ENCODE results near the gene SGCD.
"Not testable (repeated sequence)": the region's sequence is repeated elsewhere in the genome, so short reads cannot be mapped to it uniquely, and the experiment has no call there.

SGCD gene

DNA sequence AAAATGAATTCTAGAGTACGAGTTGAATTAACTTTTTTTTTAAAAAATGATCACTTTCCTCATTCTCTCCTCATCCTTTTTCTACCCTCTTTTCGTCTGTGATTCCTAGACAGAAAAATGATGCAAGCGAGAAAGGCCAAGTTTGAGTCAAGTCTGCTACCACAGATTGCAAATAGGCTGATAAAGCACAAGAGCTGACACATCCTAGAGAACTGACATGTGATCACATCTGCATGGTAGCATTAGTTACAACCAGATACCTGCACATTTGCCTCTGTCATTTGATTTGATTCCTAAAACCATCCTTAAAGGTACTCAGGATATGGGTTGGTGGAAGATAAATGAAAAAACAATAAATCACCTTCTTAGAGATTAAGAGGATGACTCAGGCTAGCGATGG, 297.7 kb downstream of the SGCD start:
- no peak for DNase-seq (ENCODE audit: low spot score)

GRCh38 chr5:156628421-156628820, 301.5 kb downstream of the SGCD start:
- no peak for DNase-seq (ENCODE audit: low spot score)

DNA sequence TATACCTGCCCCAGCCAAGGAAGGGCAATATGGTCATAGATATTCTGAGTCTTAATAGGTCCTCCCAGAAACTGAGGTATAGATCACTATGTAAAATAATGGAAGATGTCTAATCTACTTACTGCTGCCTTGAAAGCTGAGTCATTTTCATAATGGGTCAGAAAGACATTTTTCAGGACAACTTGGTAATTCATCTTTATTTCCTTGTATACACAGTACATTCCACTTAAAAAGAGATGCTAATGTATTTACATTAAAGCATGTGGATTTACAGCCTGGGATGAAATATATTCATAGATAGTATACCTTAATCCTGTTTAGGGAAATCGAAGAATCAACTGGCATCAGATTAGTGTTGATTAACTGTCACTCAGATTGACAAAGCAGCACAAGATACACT, 304.0 kb downstream of the SGCD start:
- DNase-seq (ENCODE audit: low spot score): no peak

GRCh38 chr5:156634301-156634700, 307.3 kb downstream of the SGCD start:
- no peak for DNase-seq (ENCODE audit: low spot score)

DNA sequence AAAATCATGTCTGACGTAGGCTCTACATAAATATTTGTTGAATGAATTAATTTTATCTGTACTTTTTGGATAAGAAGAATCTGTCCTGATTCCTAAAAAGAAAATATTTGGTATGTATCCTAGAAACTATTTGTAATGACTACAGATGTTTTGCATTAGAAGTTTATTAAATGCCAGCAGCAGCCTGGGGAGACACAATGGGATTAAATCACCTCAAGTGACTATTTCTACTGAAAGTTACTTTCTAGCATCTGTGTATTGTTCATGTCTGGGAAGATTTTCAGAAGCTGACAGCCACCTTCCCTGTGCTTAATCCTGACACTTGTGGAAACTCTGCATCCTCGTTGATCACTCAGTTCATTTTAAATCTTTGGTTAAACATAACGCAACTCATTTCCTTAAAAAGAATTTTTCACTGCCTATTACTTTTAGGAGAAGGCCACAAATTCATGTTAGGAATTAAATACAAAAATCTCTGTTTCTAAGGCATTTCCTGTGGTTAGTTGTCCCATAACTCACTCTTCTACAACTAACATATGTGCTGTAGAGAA, 313.8 kb downstream of the SGCD start:
- no peak for DNase-seq (ENCODE audit: low spot score)

DNA sequence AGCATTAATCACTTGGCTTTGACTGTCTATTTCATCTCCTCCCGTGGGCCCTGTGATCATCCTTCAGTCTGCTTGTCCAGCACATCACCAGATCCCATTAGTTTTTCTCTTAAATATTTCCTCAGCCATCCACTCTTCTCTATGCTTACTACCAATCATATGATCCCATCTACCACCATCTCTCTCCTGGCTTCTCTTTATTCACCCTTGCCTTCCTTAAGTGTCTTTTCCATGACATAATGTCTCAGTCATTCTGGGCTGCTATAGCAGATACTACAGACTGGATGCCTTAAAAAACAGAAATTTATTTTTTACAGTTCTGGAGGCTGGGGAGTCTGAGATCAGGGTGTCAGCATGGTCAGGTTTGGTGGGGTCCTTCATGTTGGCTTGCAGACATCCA, 314.7 kb downstream of the SGCD start:
- no peak for DNase-seq (ENCODE audit: low spot score)

- DNase-seq (ENCODE audit: low spot score): no peak
Observed at GRCh38 chr5:156647034-156647451, 320.1 kb downstream of the SGCD start.

- DNase-seq (ENCODE audit: low spot score): no peak
Observed at GRCh38 chr5:156654444-156654843, 327.5 kb downstream of the SGCD start.

GRCh38 chr5:156655732-156656131, 328.8 kb downstream of the SGCD start:
- no peak for DNase-seq (ENCODE audit: low spot score)

DNA sequence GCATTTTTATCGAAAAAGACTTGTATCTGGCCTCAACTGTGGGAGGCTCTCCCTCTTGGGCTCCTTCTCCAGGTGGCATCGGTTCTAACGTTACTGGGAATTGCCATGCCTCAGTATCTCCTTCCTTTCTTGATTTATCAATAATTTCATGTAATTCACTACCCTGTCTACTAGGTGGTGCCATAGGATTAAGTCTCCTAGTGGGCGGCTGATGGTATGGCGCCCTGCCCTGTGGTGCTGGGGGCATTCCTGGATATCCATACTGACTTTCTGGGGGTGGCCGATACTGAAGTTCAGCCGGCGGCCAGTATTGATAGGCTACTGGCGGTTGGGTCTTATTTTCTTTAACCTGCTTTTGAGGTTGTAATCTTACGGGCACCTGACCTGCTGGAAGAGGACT, 337.9 kb downstream of the SGCD start:
- not testable (repeated sequence) for DNase-seq (ENCODE audit: low spot score)

DNA sequence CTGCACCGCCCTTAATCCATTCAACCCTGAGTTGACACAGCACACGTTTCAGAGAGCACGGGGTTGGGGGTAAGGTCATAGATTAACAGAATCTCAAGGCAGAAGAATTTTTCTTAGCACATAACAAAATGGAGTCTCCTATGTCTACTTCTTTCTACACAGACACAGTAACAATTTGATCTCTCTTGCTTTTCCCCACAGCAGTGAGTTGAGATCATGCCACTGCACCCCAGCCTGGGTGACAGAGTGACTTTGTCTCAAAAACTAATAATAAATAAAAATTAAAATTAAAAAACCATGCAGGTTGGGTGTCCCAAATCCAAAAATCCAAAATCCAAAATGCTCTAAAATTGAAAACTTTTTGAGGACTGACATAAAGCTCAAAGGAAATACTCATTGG, 339.7 kb downstream of the SGCD start:
- DNase-seq (ENCODE audit: low spot score): not testable (repeated sequence)

GRCh38 chr5:156667616-156668015, 340.7 kb downstream of the SGCD start:
- no peak for DNase-seq (ENCODE audit: low spot score)

GRCh38 chr5:156669416-156669815, 342.5 kb downstream of the SGCD start:
- no peak for DNase-seq (ENCODE audit: low spot score)

DNA sequence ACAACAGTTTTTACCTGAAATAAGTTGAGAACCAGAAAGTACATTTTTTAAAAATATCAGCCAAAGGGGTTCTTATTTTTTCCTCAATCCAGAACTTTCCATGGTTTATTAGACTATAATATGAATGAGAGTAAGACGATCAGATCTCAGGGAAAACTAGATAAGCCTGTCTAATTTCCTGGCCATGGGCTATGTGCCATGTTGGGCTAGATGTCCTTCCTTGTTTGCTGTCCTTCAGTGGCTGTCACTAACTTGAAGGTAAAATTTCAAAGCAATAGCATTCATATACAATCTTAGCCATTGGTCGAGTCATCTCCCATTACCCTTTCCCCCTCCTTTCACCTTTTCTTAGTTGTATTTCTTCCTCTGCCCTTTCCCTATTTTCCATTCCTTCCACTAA, 343.7 kb downstream of the SGCD start:
- no peak for DNase-seq (ENCODE audit: low spot score)

- no peak for DNase-seq (ENCODE audit: low spot score)
Observed at GRCh38 chr5:156675395-156675794, 348.4 kb downstream of the SGCD start.

- no peak for DNase-seq (ENCODE audit: low spot score)
Observed at GRCh38 chr5:156677963-156678362, 351.0 kb downstream of the SGCD start.

DNA sequence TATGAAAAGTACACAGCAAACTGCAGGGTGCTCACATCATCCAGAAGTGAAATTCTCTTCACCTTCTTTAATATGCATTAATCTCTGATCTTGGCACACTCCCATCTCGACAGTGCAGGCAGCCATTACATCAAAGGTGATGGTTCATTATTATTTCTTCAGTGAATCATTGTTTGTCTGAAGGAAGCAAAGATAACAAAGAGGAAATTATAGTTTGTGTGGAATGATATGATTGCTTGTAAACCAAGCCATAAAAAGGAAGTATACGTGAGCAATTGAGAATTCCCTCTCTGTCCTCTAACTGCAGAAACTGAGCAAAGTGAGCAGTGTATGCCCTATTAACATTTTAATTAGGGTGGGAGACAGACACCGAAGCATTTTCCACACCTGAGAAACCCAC, 351.5 kb downstream of the SGCD start:
- DNase-seq (ENCODE audit: low spot score): no peak

DNA sequence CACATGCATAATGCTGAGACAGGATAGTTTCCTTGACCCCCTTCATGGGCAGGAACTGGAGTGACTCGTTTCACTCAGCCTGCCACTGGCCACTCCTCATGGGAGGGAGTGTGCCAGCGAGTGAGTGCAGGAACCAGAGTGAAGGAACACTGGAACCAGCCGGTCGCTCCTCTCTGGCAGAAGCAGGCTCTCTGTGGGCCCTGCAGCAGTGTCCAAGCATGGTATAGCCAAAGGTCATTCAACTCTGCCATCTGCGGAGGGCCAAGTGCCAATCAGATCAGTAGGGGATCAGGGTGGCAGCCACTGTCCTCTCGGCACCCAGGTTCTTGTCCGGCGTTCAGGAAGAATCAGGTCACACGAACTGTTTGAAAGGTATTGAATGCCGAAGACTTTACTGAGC, 353.9 kb downstream of the SGCD start:
- DNase-seq (ENCODE audit: low spot score): no peak

DNA sequence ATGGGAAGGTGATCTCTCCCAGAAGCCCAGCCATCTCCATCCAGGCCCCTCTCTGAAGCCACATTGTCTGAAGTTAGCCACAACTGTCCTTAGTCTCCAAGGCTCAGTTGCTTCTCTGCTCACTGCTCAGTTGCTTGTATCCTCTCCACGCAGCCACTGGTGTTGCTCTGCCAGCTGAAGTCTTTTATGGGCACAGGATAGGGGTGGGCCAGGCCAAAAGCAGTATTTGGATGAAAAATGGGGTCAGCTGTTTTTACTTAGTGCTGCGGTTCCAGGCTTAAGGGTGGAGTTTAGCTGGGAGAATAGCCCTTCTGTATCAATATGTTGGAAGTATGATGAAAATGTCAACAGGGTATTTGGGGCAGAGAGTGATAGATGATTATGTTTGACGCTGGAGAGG, 354.3 kb downstream of the SGCD start:
- DNase-seq (ENCODE audit: low spot score): no peak

DNA sequence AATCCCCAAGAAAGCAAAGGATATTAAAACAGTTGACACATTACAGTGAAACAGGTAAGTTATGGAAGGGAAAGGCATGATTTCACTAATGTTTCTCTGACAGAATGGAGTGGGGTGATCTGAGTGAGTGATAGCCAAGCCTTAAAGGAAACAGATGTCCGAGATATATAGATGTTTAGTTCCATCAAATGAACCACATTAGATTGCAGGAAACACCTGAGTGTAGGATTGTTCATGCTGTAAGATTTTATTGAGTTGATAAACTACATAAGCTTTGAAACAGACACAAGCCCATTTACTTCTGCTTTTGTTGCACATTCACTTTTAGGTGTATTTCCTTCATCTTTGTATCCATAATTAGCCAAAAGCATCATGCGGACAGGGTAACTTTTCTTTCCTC, 356.0 kb downstream of the SGCD start:
- no peak for DNase-seq (ENCODE audit: low spot score)

- no peak for DNase-seq (ENCODE audit: low spot score)
Observed at GRCh38 chr5:156683509-156683908, 356.5 kb downstream of the SGCD start.

- DNase-seq (ENCODE audit: low spot score): no peak
Observed at GRCh38 chr5:156684216-156684615, 357.3 kb downstream of the SGCD start.

DNA sequence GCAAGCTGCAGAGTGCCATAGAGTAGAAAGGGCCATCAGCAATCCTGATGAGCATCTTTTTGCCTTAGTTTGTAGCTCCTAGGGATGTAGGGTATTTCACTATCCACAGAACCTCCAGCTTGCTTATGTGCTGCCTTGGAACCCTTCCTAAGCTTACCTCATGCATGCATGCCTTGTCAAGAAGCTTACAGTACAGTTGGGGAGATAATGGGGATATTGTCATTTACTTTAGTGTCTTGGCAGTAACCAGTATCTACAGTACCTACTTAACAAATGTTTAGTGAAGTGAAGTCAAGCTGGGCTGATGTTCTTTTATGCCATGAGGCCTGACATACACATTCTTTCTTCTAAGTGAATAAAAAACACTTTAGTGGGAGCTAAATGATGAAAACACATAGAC, 358.5 kb downstream of the SGCD start:
- DNase-seq (ENCODE audit: low spot score): no peak

DNA sequence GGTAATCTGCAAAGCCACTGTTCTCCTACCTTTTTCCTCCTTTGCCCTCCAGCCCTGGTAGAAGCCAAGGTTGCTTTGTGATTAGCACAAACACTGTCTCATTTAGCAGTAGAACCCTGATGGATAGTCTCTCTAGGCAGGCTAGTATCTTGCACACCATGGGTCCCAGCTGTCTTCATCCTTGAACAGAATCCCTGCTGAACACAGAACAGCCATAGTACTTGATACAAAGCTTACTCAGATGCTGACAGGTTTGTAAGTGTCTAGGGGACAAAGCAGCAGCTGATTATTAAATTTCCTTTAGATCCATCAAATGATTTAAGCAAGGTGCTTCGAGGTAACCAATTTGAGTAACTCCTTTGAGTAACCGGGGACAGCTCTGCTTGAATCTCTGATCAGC, 359.4 kb downstream of the SGCD start:
- DNase-seq (ENCODE audit: low spot score): no peak

DNA sequence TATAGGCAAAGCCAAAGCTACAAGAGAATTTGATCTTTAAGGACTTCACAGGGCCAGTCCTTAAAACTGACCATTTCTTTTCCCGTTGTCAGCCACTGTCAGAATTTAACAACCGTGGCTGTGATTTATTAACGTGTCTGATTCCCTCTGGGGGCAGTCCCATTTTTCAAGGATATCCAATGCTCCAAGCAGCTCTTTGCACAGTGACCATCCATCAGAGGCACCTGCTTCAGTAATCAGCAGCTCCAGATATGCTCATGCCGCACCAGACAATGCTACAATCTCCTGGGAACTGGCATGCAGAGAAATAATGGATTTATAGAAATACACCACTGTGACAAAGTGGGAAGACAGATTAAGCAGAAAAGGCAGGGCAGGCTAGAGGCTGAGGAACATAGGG, 359.8 kb downstream of the SGCD start:
- DNase-seq (ENCODE audit: low spot score): no peak

All from putamen (tissue), 1 donor.